RKO (cell line): ENCODE results near the gene NEMP2.

Source experiments
- DNase-seq: peaks from one replicate; pipeline ENCODE4 v3.0.0-alpha.2; 2016; ENCODE audit warnings: low spot score

NEMP2 gene

DNA sequence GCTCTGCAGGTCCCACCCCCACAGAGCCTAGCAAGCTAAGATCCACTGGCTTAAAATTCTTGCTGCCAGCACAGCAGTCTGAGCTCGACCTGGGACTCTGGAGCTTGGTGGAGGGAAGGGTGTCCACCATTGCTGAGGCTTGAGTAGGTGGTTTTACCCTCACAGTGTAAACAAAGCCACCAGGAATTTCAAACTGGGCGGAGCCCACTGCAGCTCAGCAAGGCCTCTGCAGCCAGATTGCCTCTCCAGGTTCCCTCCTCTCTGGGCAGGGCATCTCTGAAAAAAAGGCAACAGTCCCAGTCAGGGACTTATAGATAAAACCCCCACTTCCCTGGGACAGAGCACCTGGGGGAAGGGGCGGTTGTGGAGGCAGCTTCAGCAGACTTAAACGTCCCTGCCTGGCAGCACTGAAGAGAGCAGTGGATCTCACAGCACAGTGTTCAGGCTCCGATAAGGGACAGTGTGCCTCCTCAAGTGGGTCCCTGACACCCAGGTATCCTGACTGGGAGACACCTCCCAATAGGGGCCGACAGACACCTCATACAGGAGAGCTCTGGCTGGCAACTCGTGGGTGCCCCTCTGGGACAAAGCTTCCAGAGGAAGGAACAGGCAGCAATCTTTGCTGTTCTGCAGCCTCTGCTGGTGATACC lies 20.0 kb upstream of the NEMP2 start:
- no peak for DNase-seq

DNA sequence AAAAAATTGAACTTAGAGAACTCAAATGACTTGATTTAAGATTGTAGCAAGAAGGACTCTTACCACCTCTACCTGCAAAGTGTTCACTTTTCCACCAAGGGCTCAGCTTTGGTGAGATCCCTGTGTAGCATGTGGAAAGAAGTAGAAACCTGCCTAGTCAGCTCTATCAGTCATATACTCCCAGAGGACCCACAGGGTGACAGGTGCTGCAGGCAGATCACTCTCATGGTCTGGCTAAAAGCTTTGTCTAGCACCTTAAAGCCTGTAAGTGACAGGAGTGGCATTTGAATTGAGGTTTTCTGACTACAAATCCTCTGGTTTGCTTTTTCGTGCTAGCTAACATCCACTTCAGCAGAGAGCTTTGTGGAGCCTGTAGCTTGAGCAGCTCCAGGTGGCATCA lies 18.7 kb upstream of the NEMP2 start:
- no peak for DNase-seq

DNA sequence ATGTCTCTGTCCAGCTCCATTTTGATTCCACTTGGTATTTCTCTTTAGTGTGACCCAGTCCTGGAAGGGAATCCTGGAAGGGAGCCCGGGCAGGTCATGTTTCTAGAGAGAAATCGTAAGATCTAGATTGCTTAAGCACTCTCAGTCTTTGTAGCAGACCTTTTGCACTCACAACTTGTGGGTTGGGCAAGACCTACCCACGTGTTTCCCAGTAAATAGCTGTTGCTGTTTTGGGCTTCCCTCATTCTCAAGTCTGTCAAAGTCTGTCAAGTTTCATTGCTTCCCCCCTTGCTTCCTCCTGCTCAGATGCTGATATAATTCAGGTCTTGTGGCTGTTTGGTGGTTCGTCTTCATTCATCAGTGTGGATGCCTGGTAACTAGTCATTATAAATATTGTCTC lies 17.4 kb upstream of the NEMP2 start:
- no peak for DNase-seq

DNA sequence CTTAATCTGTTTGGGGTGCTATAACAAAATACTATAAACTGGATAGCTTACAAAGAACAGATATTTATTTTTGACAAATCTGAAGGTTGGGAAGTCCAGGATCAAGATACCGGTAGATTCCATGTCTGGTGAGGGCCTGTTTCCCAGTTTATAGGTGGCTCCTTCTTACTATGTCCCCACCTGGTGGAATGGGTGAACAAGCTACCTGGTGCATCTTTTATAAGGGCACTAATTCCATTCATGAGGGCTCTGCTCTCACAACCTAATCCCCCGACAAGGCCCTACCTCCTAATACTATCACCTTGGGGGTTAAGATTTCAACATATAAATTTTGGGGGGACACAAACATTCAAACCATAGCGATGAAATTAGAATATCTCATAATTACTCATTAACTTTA lies 15.6 kb upstream of the NEMP2 start:
- DNase-seq, result no peak

DNA sequence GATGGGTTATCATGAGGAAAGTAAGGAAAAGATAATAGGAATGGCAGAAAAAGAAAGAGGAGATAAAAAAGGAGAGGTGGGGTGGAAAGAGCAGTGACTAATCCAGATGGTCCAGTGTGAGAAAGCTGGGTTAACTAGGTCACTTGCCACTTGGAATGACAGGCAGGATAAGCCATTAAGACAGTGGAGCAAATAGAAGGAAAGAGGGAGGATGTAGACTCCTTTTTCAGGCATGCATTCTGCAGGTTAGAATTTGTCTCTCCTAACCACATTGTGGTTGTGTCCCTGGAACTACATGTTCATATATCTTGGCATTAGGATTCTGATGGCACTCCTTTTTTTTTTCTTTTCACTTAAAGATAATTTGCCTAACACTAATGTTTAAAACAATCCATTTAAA lies 13.4 kb upstream of the NEMP2 start:
- DNase-seq, result no peak

DNA sequence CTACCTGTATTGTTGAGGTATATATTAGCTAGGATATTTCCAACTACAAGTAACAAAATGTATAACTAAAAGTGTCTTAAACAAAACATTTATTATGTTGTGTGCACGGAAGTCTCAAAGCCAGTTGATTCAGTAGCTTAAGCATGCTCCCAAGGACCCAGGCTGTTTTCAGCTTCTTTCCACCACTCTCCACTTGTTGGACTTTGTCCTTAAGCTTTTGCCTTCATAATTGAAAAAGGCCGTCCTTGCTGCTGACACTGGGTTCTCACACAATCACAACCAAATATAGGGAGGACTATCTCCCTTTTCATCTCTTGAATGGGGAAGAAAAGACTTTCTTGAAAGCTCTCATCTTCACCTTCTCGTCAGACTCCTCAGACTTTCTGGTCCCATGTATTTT lies 12.2 kb upstream of the NEMP2 start:
- DNase-seq, result no peak

DNA sequence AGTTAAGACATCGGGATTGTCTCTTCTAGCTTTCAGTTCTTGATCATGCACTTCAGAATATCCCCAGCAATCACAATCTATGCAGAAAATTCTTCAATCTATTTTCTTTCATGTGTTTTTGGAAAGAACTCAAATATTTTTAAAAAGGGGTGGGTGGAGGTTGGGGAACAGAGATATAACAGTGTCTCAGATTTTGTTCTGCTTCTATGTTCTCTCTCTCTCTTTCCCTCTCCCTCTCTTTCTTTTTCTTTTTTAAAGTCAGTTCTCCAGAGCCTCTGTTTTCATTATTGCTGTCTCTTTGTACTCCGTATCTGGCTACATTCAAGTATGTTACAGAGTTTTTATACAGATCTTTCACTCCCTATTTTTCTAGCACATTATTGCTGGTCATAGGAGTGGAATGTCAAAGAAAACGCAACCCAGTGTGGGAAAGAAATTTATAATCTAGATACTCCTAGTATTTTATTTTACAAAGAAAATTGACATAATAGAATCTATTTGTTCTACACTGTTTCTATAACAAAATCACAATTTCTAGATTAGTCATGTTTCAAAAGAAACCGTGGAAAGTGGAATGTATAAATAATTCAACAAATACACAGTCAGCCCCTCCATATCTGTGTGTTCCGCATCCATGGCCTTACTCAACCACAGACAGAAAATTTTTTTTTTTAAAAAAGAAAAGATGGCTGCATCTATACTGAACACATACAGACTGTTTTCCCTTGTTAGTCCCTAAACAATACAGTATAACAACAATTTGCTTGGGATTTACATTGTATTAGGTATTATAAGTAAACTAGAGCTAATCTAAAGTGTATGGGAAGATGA lies 11.2 kb upstream of the NEMP2 start:
- DNase-seq, result no peak

DNA sequence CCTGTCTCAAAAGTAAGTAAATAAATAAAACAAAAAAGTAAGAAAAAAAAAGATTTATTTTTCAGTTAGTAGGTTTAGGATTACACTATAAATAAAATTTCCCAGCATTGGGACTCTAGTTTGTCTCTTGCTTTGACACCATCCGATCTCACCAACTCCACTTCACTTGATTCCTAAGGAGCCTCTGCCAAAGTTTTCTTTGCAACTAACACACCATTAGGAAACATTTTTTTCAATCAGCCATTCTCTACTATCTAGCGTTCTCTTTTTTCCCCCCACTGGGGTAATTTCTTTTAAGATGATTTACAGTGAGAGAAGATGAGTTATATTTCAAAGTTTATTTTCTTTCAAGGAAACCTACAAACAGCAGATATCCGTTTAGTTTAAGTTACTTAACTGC lies 10.6 kb upstream of the NEMP2 start:
- DNase-seq, result no peak

DNA sequence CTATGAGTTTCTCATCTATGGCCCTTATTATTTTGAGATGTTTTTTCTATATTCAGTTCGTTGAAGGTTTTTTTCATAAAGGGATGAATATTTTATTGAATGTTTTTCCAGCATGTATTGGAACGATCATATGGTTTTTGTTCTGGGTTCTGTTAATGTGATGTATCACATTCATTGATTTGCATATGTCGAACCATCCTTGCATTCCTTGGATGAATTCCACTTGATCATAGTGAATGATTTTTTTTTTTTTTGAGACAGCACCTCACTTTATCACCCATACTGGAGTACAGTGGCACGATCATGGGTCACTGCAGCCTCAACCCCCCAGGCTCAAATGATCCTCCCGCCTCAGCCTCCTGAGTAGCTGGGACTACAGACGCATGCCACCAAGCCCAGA lies 5.5 kb upstream of the NEMP2 start:
- DNase-seq, result no peak

DNA sequence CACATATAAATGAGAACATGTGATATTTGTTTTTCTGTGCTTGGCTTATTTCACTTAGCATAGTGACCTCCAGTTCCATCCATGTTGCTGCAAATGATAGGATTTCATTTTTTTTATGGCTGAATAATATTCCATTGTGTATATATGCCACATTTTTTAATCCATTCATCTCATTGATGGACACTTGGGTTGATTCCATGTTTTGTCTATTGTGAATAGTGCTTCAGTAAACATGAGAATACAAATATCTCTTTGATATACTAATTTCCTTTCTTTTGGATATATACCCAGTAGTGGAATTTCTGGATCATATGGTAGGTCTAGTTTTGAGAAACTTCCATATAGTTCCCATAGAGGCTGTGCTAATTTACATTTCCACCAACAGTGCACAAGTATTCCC lies 3.7 kb upstream of the NEMP2 start:
- DNase-seq, result no peak

DNA sequence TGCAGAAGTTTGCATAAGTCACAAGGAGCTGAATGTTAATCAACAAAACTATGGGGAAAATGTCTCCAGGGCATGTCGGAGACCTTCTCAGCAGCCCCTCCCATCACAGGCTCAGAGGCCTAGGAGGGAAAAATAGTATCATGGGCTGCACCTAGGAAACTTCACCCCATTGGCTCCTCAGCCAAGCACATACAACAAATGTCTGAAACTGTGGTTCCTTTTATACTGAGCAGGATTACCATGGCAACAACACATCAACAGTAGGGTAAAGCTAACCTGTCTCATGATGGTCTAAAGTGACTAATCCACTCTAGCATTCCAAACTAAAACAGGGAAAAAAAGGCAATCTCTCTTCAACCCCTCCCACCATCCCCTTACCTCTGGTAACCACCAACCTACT lies 3.2 kb upstream of the NEMP2 start:
- peak; percentile 32 for DNase-seq

DNA sequence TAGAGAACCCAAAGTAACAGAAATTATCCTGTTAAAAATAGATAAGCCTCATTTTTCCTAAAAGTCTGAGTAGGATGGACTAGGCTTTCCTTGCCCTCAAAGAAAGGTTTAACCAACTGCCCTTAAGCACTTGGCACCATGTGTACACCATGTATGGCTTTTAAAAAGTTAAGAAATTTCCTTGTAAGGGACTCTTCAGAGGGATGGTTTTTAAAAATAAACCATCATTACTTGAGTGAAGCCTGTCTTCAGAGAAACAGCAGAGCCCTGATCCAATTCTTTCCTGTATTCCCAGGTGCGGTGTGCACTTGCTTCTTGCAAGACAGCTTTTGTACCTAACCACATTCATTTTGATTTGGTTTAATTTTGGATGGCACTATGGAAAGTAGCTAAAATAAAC lies 1.1 kb upstream of the NEMP2 start:
- no peak for DNase-seq

DNA sequence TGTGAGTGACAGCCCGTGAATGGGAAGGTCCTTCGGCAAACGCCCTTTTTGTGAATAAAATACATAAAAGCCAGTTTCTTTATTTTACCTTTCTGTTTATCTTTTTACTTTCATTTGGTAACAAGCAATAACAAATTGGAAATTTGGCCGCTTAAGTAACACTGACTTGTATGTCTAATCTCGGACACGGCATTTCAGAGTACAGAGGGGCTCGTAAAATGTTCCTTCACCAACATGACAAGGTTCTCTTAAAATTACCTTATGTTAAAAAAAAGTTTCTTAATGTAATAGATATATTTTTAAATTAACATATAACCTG lies 558 bp upstream of the NEMP2 start:
- DNase-seq, result no peak

DNA sequence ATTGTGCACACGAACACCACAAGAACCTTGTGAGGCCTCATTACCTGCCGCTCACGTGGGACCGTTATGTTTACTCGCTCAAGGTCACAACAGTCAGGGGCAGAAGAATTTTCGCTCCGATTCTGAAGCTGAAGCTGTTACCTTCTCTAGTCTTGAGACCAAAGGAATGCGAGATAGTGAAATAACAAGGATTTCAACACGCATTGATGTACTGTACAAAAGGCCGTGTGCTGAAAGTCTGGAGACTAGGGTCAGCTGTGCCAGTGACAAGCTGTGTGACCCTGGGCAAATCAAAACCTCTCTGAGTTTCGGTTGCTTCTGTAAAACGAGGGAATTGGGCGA lies 583 bp downstream of the NEMP2 start:
- DNase-seq, result no peak

DNA sequence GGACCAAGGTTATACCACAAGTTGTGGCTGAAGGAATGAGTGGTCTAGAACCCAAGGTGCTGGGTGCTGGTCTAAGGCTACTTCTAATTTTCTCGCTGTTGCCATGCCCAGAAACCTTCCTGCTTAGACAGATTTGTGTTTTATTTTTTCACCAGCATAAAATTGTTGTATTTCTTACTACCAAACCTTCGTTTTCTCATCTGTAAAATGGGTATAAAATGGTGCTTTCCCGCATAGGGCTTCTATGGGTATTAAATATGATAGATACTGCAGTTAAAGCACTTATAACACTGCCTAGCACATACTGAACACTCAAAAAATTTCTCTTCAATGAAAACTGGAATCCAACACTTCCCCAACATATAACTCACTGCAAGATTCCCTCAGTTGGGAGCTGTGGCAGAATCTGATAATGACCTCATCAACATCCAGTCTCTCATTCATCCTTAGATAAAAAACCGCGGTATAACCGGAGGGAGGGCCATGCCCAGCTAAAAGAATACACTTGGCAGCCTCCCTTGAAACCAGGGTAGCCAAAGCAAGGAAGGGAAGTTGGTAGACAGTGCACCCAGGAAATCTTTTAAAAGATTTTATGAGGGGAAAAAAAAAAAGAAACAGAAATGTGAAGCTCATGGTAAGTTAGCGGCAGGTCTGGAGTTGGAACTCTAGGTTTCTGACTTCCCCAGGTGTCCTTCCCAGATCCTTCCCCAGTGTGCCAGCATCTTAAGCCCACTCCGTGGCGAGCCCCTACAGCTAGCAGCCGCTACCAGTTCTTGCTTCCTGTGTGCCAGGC lies 1.2 kb downstream of the NEMP2 start:
- DNase-seq, result no peak

DNA sequence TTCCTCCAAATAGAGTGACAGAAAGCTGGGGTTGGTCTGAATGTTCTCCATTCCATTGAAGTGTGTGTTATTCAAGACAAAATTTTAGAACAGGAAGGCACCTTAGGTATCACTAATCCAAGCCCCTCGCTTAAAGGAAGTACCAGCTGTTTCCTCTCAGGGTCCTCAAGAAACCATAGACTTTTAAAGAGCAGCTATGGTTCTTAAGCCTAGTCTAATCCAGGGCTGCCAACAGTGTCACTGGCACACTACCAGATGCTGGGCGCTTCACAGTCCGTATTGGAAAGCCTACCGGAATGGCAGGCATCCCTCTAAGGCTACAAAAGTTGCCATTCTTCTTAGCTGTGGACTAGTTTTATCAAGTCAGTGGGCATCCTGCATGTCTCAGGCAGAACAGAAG lies 1.9 kb downstream of the NEMP2 start:
- no peak for DNase-seq

DNA sequence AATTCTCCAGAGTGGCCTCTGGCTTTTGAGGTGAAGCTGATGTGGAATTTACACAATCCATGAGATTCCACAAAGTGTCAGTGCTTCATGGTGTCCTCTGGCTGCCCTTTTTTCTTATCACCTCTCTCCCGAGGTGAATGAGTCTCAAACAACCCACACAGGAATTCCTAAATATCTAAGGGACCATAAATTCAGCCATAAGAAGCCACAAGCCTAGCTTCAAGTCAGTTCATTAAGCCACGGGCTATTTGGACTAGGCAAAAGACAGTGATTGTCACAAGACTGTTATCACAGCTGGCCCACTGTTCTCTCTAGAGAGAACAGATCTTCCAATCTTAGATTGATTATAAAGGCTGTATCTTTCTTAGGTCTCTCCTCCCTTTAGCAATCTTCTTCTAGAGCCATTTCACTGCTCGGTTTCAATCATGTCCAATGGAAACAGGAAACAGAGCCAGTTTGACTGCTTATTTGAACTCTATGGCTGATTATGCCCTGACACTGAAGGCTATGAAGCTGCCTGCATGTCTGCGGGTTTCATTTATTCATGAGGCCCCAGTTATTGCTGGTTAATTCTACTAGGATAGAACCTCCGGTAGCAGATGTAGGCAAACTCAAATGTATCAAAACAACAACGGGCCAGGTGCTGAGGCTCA lies 4.1 kb downstream of the NEMP2 start:
- no peak for DNase-seq

DNA sequence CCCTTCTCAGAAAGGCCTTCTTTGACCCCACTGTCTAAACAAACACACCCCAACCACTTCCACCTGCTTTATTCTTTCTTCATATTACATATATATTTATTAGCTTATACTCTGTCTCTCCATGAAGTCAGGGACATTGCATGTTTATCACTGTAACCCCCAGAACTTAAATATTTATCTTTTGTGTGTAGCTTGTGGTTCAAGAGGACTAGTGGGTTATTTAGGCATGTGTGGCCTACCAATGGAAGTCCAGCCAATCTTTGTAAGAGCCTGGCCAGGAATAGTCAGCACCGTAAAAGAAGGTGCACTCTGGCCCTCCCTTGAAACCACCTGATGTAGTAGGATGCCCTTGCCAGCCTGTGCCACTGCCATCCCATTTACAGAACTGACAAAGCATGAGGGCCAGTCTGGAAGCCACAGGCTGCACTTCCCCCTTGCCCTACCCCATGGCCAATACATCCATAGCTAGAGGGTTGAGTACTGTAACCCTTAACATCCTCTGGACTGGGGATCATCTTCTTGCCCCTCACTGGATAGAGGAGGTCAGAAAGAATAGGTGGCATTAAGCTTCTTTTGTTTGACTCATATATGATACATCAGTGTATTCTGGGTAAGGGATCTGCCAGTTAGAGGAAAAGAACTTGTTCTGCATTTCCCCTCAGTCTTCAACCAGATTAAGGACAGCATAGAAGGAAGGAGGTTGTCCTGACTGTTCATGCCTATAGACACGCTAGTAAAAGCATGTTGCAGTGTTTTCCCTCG lies 4.9 kb downstream of the NEMP2 start:
- no peak for DNase-seq

DNA sequence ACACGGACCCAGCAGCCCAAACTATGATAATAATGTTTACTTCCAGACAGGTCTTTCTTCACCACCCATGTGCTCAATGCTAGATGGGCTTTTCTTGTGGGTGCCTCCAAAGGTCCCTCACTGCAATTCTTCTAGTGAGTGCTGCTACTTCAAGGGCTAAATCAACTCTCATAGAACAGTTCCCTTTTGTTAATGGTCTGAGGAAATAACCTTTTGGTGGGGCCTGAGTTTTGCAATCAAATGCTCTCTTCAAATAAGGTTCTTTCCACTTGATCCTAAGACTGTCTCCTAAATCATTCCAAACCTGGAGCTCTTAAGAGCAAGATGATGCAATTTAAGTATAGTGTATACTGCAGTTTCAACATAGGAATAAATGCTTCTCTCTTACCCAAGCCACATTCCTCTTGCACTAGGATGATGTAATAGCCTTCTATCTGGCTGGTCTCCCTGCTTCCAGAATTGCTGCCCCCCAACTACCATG lies 6.0 kb downstream of the NEMP2 start:
- DNase-seq, result no peak

DNA sequence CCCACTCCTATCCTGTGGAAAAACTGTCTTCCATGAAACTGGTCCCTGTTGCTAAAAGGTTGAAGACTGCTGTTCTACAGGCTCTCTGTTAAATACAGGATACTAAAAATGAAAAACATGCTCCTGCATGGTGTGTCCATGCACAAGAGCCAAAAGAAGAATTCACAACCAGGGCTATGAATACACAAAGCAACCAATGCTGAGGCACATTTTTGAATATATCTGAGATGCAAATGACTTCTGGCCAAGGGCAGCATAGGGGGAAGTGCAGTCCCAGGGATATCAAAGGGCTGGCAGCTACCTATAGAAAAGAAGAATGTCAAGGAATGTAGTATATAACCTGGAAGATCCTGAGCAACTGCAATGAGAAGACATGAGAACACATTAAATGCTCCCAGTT lies 6.6 kb downstream of the NEMP2 start:
- no peak for DNase-seq

DNA sequence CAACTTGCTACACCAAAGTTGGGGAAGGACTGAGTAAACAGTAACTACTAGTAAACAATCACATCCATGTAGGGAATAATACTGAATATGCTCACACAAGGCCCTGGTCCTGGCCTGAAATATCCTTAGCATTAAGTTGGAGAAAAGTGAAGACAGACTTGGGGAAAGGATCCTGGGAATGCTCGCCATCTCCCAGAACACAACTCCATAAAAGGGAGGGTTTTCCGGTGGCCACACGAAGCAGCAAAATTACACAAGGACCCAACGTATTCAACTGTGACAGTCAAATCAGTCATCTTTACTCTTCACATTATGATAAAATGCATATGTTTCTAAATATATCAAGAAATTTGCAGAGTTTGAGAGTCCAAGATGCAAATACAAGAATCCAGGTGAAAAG lies 7.3 kb downstream of the NEMP2 start:
- no peak for DNase-seq
